Measurements from ENCODE around the gene SPATS2. TPM values are rescaled to one million over a fixed set of nuclear protein-coding genes. Genes with fewer than 3 reads are reported as not detected.

SPATS2 gene
- polyA plus RNA-seq, 1 experiment = 23.1 TPM

DNA sequence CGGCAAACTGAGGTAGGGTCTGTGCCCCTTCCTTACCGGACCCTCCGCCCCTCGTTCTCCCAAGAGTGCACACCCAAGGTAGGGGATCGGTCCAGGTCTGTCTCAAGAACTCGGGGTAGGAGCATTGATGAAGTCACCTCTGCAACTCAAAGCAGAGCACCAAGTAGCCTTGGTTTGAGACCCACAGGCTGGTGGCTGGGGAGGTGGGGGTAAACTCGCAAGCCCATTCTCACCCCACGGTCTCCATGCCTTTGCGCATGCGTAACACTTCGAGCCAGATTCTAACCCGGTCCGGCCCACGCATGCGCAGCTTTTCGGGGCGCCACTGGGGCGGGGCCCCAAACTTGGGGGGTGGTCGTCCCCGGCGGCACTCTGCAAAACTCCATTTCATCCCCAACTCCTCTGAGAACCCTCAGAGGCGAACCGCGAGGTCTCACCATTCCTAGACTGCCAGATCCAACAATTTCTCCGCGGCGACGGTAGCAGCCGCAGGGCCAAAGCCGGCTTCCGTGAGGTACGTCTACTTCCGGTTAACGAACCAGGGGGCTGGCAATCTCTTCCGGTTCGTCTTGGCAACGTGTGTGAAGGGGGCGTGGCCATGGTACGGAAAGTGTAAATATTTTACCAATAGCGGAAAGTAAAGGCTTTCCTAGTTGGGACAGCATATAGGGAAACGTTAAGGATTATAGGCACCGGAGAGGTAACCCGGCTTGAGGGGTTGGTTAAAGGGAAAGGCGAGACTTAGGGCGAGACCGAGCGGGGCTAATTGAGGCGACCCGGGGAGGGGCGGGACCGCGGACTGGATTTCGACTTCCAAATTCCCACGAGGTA, 200.6 kb downstream of the SPATS2 start, which contains the start of gene MCRS1:
Gene MCRS1, minus strand, starts transcription at position 532 of the 831 bp plus-strand sequence. CDS start 1,411 bp downstream, outside the sequence.
- CTCF ChIA-PET = interaction anchor here (0.6 to 1.6 kb wide), 5 partner anchors 15 to 236 kb away, joined by 3 to 6 read pairs (median 4); no protein-coding TSS in a partner anchor
- DNase-seq (ENCODE audit: low read depth) = peak; percentile 37
- Histone ChIP-seq H3K27me3 (ENCODE audit: control insufficient read depth, insufficient read depth, low read length) (no peaks in the 10 kb centered on the region), H3K36me3 (ENCODE audit: control insufficient read depth, insufficient read depth, low read length) (peaks cover 20% of the 10 kb centered on the region), H3K4me3 (ENCODE audit: low read depth, low read length) (peak within 1 kb of the TSS; percentile 71)
- TF ChIP-seq, protein P1, sequence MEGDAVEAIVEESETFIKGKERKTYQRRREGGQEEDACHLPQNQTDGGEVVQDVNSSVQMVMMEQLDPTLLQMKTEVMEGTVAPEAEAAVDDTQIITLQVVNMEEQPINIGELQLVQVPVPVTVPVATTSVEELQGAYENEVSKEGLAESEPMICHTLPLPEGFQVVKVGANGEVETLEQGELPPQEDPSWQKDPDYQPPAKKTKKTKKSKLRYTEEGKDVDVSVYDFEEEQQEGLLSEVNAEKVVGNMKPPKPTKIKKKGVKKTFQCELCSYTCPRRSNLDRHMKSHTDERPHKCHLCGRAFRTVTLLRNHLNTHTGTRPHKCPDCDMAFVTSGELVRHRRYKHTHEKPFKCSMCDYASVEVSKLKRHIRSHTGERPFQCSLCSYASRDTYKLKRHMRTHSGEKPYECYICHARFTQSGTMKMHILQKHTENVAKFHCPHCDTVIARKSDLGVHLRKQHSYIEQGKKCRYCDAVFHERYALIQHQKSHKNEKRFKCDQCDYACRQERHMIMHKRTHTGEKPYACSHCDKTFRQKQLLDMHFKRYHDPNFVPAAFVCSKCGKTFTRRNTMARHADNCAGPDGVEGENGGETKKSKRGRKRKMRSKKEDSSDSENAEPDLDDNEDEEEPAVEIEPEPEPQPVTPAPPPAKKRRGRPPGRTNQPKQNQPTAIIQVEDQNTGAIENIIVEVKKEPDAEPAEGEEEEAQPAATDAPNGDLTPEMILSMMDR (IDR thresholded peaks at IDR 0.05; ENCODE audit: insufficient read depth, low read depth, low read length) = no peak
- POLR2A ChIA-PET = no interaction called here

DNA sequence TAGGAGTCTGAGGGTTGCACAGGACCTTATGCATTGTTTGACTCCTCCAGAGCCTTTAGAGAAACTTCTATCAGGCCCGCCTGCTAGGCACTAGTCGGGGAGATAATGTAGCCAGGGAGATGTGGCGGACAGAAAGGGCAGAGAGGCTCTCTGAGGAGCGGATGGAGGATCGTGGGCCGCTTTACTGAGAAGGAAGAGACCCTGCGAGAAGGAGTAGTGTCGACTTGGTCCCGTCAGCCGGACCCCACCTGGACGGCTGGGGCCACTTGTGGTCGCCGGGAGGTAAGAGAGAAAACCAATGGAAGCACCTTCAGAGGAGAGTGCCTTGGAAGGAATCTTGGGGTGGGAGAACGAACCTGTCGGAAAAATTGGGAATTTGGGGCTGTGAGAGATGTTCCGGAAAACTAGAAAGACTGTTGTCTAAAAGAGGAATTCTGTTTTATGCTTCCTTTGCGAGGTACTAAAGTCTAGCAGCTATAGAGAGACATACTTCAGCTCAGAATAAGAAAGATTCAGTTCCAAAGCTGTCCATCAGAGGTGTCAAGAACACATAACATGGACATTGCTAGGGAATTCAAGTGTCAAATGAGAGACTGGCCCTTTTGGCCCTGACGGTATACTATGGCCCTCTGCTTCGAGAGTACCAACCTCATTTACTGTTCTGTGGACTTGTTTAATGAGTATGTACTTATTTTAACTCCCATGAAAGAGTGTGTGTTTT, 201.3 kb downstream of the SPATS2 start:
- ChIA-PET CTCF (no interaction called here), POLR2A (no interaction called here)
- TF ChIP-seq, protein P1 (IDR thresholded peaks at IDR 0.05; ENCODE audit: insufficient read depth, low read depth, low read length) = no peak
- H3K27me3 ChIP-seq (ENCODE audit: control insufficient read depth, insufficient read depth, low read length) = no peaks in the 10 kb centered on the region
- peak overlapping the region; percentile 71 for H3K4me3 ChIP-seq (ENCODE audit: low read depth, low read length)
- DNase-seq (ENCODE audit: low read depth) = no peak
- H3K36me3 ChIP-seq (ENCODE audit: control insufficient read depth, insufficient read depth, low read length) = peaks cover 14% of the 10 kb centered on the region

Small RNA genes lying within 50 kb of the gene (small RNA-seq; reads per million reads assigned to genes)
- not detected for gene AC125611.1 (ENCODE audit: insufficient read length, low read depth, low replicate concordance)

Other genes starting within 250 kb of the SPATS2 start
- 2,513 and 3,601 TPM in 2 replicates for gene TUBA1B, start 236.1 kb upstream of the SPATS2 start, polyA plus RNA-seq (2011; rRNA removed)
- 616 and 820 TPM in 2 replicates for gene TUBA1A, start 178.4 kb upstream of the SPATS2 start, polyA plus RNA-seq (2011; rRNA removed)
- gene TUBA1C, start 102.4 kb upstream of the SPATS2 start, polyA plus RNA-seq (2011; rRNA removed) = 1,365 and 2,194 TPM in 2 replicates
- not detected in 2 replicates for gene PRPH, start 72.3 kb upstream of the SPATS2 start, polyA plus RNA-seq (2011; rRNA removed)
- 11.8 and 24.8 TPM in 2 replicates for gene TROAP, start 44.2 kb upstream of the SPATS2 start, polyA plus RNA-seq (2011; rRNA removed)
- not detected in 2 replicates for gene C1QL4, start 30.3 kb upstream of the SPATS2 start, polyA plus RNA-seq (2011; rRNA removed)
- 2.3 and 4.3 TPM in 2 replicates for gene DNAJC22, start 20.6 kb upstream of the SPATS2 start, polyA plus RNA-seq (2011; rRNA removed)
- 0.01 and 0.02 TPM in 2 replicates for gene KCNH3, start 171.6 kb downstream of the SPATS2 start, polyA plus RNA-seq (2011; rRNA removed)
- 58.6 and 96.0 TPM in 2 replicates for gene MCRS1, start 200.7 kb downstream of the SPATS2 start, polyA plus RNA-seq (2011; rRNA removed)
- 0.11 and 0.12 TPM in 2 replicates for gene FAM186B, start 238.2 kb downstream of the SPATS2 start, polyA plus RNA-seq (2011; rRNA removed)

Measured in BJ (cell line).